Stimulated activated CD4-positive, alpha-beta T cell treated with anti-CD3 and anti-CD28 coated beads, Interleukin-4, amount 100 ng/mL, for 1 hour (primary cell): ENCODE measurements around the gene CRYGA.
"Not testable (repeated sequence)": the region's sequence is repeated elsewhere in the genome, so short reads cannot be mapped to it uniquely, and the experiment has no call there.

ENCODE experiments used
- DNase-seq: peaks from one replicate; pipeline ENCODE4 v3.0.0-alpha.2; 2020

CRYGA gene

GRCh38 chr2:208156439-208156838, 7.0 kb downstream of the CRYGA start:
- DNase-seq = no peak

- no peak for DNase-seq
These were observed 10.2 kb downstream of the CRYGA start for GRCh38 chr2:208153156-208153555.

- no peak for DNase-seq
These were observed 12.4 kb downstream of the CRYGA start for GRCh38 chr2:208150956-208151355.

DNA sequence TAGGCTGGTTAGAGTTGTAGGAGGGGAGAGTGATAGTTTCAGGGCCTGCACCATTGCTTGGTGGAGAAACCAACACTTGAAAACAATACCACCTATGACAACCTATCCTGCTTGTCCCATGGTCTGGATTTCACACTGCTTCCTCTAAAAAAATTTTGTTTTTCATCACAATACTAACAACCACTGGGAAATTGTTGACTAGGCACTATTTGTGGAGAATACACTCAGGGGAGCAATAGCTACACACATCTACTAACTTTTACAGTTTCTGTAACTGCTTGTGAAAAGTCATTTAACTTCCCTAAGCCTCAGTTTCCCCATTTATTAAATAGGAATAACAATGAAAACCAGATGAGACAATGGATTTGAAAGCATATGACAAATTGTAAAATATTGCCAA, 13.3 kb downstream of the CRYGA start:
- DNase-seq = no peak

GRCh38 chr2:208148803-208149202, 14.6 kb downstream of the CRYGA start:
- DNase-seq = no peak

DNA sequence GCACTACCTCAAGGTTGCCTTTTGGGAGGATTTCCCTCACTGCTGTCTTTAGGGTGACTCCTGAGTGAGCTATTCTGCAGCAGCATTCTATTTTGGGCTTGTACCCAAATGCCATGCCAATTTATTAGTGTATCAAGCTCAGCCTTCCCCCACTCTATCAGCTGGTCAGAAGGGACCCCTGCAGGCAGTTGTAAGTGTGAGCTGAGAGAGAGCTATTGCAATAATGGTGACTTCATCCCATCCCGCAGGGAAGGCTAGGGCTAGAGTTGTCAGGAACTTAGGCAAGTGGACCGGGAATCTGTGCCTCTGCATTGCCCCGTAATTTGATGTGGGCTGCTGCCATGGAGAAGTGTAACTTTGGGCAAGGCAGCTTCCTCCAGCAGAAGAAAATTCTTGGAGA, 15.6 kb downstream of the CRYGA start:
- DNase-seq = no peak

GRCh38 chr2:208147008-208147407, 16.4 kb downstream of the CRYGA start:
- DNase-seq = no peak

DNA sequence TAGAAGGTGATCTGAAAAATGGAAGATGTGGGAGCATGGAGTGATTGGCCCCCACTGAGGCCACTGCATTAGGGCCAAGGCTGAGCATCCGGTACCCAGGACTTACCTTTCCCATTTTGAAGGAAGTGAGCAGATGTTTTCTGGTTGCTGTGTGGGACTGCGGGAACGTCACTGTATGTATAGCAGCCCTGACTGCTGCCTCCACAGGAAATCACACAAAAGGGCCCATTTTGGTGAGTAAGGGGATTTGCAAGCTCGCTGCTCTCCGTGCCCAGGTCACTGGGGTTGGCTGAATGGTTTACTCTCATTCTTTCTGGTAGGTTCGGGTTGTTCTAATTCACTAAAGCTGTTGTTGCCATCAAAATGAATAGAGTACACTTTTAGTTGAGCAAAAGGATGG, 17.4 kb downstream of the CRYGA start, which contains the start of gene CRYGB:
CRYGB (minus strand) TSS at position 153 of the 400 bp plus-strand sequence; CDS start at position 115, 38 bp downstream.
- no peak for DNase-seq

GRCh38 chr2:208142925-208143799, 20.2 kb downstream of the CRYGA start:
- DNase-seq = no peak

DNA sequence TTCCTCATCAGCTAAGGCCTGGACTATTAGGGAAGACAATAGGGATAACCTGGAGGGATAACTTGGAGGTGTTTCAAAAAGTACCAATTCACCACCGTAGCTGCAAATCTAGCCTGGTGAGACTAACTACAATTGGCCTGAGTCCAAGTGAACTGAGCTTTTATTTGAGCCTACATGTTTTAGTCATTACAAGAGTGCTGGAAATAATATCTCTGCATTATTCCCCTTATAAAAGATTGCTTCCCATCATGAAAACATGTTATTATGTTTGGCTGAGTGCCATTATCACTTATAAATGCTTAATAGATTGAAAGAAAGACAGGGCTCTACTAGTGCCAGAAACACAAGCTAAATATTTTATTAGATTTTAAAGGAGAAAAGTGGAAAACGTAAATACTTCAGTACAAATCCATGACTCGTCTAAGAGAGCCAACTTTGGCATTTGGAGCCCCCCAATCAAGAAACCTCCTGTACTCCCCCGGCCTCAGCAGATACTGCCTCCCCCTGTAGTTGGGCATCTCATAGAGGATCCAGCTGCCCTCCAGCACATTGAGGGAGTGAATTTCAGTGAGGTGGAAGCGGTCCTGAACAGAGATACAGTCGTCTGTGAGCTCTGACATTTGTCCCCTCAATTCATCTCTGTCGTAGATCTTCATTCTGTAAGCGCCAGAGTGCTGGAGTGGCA, 21.0 kb downstream of the CRYGA start:
- DNase-seq = no peak

DNA sequence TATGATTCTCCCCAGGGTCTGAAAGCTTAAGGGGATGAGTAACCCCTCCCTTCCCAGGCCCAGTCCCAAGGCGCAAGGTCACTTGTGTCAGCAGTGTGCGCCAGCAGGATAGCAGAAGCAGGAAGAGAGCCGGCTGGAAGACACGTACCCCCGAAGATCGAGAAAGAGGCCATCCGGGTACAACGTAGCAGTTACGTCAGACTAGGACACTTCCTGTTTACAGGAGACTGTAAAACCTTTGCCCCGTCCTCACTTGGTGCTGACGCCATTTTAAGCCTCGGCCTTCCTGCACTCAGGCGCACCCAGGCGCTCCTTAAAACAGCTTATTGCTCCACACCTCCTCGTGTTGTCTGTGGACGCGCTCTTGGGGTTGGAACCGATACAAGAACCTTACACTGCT, 23.9 kb downstream of the CRYGA start:
- no peak for DNase-seq

GRCh38 chr2:208138334-208138733, 25.1 kb downstream of the CRYGA start:
- not testable (repeated sequence) for DNase-seq

DNA sequence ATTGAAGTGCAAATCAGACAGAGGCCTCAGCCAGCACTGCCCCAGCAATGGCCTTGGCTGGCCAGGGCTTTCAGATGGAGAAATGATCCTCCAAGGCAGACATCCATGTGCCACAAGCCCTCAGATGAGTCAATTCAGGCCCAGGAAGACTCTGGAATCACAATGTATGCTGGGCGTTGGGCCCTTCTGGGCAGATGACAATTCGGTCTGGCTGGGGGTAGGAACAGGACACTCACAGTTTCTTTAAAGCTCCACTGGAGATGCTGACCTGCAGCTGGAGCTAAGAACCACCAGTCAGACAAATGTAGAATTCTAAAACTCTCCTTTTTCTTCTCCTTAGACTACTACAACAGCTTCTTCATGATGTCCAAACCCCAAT, 26.7 kb downstream of the CRYGA start:
- no peak for DNase-seq

GRCh38 chr2:208135794-208136715, 27.3 kb downstream of the CRYGA start:
- DNase-seq = no peak

GRCh38 chr2:208134928-208135586, 28.3 kb downstream of the CRYGA start:
- no peak for DNase-seq

GRCh38 chr2:208130712-208131110, 32.7 kb downstream of the CRYGA start:
- no peak for DNase-seq

DNA sequence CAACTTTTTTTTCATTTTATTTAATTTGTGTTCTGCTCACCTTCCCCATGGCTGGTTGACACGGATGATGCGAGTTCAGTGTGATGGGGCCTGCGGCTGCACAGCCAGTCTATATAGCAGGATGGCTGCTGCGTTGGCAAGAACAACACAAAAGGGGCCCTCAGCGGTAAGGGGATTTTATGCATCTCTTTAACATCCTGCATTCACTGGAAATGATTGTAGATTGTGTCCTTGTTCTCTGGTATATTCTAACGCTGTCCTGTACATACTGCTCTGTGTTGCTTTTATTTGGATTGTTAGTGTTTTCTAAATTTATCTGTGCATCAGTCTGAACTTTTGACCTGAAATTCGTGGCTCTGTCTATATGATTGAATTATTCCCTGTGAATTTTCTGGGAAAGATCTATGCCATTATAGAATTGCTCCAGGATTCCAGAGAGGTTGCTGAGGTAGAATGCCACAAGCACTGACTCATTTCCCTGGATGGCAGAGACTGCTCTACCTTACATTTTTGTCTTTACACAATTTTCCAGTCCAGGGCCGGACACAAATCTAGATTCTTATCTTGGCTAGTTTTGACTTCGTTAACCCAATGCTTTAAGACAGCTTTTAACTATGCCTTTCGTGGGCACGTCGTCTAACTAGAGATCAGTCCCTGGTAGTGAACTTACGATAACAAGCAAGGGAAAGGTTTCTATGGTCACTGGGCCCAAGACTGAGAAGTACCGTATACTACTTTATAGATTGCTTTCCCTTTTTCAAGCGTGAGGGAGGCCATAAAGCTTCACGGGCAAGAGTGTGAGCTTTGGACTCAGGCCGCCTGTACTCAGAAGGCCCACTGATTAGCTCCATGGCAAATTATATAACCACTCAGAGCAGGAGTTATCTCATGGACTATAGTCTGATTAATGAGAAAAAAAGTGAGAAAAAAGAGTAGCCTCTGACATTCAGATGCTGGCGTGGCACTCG, 33.4 kb downstream of the CRYGA start, which contains the start of gene CRYGC:
CRYGC (minus strand) TSS at position 85 of the 968 bp plus-strand sequence; CDS start at position 49, 36 bp downstream.
- DNase-seq = no peak

GRCh38 chr2:208128136-208128535, 35.3 kb downstream of the CRYGA start:
- no peak for DNase-seq

GRCh38 chr2:208127090-208127489, 36.3 kb downstream of the CRYGA start:
- no peak for DNase-seq

GRCh38 chr2:208125251-208125650, 38.1 kb downstream of the CRYGA start:
- no peak for DNase-seq
